IPS DF 19.7 (cell line): ENCODE results near the gene GRAMD4.

ENCODE experiments used
- DNase-seq: peaks from one replicate; pipeline ENCODE4 v3.0.0-alpha.2; 2013; ENCODE audit warnings: low read depth, low spot score

GRAMD4 gene

DNA sequence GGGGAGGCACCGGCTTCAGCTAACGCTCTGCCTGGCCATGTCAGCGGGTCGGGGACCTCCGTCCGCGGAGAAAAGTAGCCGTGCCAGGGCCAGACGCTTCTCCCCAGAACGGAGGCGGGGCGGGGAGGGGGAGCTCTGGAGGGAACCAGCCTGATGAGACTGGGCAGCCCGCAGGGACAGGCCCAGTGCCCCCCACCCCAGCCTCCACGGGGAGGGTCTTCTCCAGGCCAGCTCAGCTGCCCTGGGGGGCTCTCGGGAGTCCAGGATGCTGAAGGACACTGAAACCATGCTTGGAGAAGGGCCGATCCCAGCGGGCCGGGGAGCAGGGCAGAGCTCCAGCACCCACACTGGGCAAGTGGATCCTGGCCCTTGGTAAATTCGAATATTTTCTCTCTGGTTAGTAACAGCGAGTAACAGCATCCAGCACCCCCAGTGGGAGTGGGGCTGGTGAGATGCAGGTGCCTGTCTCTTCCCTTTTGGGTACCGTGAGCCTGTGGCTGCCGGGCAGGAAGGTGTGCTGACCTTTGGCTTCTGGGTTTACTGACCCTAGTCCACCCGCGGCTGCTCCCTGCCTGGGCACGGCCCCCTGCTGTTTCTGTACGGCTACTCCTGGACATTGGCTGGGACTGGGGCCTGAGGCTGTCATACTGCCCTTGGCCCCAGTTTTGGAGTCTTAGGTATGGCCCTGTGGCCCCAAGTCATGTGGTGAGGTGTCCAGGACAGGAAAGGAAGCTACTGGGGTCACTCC is 35.8 kb downstream of the GRAMD4 start:
- no peak for DNase-seq

DNA sequence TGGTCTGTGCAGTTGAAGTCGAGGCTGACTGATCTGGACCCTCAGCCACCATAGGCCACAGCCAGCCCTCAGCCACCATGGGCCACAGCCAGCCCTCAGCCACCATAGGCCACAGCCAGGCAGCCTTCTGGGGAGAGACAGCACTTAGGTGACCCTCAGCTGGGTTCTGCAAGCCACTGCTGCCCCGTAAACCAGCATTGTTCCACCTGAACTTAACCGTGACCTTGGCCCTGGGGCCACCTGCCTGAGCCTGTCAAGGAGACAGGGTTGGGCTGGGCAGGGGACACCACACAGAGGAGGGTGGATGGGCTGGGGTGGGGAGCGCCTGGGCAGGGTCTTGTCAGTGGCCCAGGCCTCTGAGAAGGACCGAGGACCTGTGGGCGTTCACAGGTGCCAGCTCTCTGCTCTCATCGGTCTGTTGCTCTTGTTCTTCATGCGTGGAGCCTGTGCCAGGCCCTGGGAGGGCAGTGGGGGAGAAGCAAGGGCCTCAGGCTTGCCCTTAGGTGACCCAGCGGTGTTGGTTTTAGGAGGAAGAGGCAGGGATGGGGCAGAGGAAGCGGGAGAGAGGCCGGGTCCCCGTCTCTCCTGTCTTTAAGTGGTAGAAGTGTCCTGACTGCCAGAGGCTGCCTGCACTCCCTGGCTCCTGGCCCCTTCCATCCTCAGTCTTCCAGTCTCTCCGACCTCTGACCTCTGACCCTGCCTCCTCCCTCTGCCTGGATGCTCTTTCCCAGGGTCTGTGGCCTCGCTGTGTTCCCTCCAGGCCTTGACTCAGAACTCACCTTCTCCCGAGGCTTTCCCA is 36.9 kb downstream of the GRAMD4 start:
- no peak for DNase-seq

DNA sequence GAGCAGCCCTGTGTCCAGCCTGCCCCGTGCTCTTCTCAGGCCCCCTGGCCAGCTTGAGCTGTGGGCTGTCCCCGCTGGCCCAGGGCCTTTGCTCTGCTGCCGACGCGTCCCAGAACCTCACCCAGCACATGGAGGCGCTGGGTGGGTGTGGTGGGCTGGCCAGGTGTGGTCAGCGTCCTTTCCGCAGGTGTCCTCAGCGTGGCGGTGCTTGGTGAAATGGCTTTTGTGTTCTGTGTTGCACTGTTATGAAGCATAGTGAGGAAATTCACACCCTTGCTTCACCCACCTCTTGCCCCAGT is 37.4 kb downstream of the GRAMD4 start:
- no peak for DNase-seq

DNA sequence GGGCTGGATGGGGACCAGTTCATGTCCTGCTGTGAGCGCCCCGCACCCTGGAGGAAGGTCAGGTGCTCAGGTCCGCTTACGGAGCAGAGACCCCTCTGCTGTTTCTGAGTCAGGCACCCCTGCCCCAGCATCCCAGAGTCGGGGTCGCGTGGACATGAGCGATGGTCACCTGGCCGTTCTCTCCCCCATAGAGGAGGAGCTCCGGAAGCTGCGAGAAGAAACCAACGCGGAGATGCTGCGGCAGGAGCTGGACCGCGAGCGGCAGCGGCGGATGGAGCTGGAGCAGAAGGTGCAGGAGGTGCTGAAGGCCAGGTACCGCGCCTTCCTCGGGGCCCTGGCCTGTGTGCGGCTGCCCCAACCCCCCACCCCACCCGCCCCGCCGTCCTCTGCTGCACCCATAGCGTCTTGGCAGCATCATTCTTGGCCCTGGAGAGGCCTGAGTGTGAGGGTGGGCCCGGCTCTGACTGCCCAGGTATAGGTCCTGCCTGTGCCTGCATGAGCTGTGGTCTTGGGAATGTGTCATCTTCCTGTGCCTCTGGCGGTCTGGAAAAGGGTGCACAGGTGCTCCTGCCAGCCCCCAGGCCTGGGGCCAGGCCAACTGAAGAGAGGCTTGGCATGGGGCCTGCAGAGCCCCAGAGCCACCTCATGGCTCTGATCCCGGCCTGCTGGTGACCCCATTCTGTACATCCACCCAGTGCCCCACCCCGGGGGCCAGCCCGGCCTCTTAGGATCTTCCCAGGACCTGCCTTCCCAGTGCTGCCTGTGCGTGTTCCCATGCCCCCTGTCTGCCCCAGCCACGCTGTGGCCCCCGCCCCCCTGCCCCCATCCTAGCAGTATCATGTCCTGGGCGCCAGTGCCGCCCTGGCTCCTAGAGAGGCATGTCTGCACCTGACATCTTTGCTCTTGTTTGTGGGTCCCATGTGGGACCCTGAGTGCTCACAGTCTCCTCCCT is 38.1 kb downstream of the GRAMD4 start:
- no peak for DNase-seq

DNA sequence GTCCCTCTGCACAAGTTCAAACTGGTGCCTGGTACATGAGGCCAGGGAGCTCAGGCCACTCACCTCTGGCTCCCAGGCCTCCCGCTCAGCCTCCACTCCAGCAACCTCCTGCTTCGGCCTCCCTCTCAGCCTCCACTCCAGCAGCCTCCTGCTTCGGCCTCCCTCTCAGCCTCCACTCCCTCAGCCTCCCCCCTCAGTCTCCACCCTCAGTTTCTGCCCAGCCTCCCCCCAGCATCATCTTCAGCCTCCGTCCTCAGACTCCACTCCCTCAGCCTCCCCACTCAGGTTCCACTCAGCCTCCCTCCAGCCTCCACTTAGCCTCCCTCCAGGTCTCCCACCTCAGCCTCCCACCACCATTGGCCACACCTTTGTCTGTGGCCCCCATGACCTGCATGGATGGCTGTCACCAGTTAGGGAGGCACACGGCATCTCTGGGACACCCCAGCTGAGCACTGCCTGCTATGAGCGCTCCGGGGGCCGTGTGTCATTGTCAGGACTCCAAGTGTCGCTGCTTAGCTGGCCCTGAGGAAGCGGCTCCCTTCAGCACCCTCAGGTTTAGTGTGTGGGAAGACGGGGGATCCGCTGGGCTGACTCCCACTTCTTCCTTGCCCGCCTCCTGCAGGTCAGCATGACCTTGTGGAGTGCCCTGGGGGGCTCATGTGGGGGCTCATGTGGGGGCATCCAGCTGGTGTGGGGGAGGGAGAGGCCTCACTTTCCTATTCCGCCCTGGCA is 39.0 kb downstream of the GRAMD4 start:
- no peak for DNase-seq

DNA sequence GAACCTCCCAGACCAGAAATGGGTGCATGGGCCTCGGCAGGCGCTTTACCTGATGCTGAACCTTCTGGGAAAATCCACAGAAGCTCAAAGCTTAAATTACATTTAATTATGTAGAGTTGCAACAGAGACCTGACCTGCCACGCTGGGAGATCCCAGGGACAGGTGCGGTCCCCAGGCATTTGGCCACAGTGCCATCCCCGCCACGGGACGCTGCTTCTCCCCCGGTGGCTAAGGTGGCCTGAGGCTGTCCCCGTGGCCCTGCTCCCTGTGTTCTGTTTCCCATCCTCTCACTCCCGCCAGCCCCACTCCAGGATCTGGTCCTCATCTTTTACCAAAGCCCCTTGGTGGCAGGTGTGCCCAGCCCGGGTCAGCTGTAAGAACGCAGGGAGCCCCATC is 39.6 kb downstream of the GRAMD4 start:
- DNase-seq = no peak

DNA sequence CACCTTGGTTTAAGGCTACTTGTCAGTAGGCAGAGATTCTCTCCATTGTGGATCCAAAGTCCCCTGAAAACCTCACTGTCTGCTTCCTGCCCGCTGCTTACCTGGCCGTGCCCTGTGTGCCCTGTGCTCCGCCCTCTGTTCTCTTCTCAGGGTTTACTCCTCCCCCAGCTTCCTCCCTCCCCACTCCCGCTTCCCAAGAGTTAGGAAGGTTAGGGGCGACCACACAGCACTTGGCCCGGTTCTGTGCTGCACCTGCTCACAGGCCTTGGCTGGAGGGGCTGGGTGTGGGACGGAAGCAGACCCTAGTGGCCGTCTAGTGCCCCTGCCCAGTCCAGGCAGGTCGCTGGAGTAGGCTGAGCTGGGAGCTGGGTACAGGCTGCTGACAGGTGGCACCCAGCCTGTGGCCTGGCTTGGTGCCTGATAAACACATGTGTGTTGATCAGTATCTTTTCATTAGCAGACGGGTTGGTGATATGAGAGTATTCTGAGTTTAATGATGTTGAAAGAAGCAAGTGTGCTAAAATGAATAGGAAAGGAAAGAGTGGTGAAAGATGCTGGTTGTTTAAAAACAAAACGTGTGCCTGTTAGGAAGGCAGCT is 40.5 kb downstream of the GRAMD4 start:
- DNase-seq = no peak

DNA sequence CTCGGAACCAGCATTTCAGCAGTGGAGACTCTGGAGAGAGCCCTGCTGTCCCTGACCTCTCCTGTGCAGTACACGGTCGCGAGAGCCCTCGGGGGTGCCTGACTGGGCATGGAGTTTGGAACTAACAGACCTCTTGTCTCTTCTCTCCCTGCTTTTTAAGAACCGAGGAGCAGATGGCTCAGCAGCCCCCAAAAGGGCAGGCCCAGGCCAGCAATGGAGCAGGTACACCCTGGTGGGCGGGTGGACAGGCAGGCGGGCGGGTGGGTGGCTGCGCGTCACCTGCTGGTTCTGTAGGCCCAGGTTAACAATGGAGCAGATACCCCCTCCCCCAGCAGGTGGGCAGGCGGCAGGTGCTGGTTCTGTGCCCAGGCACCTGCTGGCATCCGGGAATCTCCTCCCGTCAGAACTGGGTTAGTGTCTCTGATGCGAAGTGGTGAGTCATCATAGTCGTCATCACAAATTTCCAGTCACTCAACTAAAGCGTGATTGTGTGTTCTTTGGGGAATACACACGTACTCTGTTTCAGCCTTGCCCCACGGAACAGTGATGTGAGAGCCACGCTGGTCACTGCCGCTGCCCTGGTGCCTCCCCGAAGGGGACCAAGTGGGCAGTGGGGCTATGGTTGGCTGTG is 41.1 kb downstream of the GRAMD4 start:
- no peak for DNase-seq

DNA sequence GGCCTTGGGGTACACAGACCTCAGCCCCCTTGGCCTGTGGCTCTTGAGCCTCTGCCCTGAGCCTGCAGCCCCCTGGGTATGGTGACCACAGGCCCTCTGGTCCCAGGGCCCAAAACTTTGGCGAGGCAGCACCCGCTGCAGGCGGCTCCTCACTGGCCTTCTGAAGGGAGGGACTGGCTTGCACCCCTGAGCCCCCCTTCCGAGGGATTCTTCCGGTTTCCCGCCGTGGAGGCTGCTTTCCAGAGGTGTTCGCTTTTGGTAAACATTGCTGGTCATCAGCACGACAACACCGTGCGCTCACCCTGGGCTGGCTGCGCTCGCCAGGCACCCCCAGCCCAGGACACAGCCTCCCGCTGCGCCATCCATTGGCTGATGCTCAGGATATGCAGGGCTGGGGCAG is 42.0 kb downstream of the GRAMD4 start:
- DNase-seq = no peak

DNA sequence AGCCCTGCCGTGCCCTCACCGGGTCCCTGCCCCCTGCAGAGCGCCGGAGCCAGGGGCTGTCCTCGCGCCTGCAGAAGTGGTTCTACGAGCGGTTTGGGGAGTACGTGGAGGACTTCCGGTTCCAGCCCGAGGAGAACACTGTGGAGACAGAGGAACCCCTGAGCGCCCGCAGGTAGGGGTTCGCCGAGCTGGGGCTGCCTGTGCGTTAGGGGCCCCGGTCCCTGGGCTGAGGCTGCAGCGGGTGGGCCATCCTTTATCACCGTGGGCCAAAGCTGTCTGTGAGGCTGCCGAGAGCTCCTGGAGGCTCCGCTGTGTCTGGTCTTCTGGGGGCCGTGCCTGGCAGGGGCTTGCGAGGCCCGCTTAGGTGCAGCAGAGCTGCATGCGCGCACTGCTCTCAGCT is 42.8 kb downstream of the GRAMD4 start:
- no peak for DNase-seq

DNA sequence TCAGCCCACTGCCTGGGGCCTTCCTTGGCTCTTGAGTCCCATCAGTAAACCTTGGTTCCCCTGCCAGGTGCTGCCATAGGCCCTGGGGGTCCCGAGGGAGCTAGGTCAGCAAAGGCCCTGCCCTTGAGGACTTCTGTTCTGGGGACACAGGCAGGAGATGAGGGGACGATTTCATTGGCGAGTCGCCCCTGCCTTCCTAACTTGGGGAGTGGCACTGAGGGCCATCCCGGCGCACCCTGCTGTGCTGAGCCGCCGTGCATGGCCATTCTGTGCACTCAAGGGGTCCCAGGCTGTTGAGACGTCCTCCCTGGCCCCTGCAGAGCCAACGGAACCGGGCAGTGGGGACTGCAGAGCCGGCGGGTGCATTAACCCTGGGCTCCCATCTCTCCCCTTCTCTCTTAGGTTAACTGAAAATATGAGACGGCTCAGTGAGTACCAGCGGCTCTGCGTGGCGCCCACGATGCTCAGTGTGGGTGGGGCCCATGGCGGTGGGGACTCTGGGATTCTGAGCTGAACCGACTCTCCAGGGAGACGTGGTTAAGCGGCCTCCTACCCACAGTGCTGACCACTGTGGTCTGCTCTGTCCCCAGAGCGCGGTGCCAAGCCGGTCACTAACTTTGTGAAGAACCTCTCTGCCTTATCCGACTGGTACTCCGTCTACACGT is 43.4 kb downstream of the GRAMD4 start:
- no peak for DNase-seq

DNA sequence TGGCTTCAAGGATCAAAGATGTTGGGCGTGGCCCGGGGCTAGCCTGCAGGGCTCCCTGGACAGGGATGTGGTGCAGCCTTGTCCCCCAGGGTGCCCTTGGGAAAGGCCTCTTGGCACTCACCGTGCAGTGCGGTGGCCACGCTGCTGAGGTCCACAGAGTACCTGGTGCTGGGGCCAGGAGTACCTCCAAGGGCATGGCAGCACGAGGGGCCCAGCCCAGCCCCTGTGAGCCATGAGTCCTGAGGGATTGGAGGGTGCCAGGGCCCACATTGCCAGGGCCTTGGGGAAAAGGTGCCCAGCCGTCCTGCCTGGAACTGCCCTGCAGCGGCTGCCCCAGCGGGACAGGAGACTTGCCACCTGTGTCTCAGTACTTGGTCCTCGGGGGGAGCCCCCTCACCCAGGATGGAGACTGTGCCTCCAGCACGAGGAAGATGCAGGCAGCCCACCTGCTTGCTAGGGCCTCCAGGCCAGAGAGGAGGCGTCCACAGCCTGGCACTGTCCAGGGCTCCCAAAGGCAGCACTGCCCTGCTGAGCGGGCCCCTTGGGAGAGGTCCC is 44.2 kb downstream of the GRAMD4 start:
- DNase-seq = no peak

DNA sequence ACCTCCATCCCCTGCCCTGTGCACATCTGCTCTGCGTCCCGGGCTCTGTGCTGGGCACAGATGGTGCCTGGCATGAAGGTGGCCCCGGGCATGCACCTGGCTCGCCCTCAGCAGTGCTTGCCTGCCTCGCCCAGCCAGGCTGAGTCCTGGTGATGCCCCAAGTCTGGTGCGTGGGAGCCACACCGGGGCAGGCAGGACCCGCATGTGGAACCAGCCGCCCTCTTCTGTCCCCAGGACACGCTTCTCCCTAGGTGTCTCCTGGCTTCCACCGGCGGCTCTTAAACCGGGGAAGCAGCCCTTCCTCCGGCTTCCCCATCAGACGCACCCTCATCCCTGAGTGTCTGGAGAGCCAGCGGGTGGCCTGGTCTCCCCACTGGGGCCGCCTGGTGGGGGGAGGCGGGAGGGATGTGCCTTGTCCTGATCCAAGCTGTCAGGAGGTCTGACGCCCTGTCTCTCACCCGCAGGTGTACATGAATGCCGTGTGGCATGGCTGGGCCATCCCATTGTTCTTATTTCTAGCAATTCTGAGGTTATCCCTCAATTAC is 45.0 kb downstream of the GRAMD4 start:
- DNase-seq = no peak

DNA sequence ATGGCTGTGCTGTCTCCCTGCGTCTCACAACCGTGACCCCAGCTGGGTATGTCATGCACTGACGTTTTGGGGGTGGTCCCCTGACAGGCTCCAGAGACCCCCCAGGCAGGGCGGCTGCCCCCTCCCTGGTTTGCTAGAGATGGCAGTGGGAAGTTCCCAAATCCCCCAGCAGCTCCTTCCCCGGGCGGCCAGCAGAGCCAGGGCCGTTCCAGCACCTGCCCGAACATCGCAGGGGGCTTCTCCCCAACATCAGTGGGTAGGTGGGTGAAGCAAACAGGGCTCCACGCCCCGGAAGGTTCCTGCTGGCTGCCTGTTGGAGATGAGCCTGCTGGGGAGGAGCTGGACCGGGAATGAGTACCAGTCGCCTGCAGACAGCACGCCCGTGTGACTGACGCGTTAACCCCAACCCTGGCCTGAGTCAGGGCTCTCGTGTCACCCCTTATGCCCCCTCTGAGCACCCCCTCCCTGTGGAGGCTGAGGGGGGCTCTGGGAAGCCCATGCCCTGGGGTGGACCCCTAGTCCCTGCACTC is 45.6 kb downstream of the GRAMD4 start:
- no peak for DNase-seq

DNA sequence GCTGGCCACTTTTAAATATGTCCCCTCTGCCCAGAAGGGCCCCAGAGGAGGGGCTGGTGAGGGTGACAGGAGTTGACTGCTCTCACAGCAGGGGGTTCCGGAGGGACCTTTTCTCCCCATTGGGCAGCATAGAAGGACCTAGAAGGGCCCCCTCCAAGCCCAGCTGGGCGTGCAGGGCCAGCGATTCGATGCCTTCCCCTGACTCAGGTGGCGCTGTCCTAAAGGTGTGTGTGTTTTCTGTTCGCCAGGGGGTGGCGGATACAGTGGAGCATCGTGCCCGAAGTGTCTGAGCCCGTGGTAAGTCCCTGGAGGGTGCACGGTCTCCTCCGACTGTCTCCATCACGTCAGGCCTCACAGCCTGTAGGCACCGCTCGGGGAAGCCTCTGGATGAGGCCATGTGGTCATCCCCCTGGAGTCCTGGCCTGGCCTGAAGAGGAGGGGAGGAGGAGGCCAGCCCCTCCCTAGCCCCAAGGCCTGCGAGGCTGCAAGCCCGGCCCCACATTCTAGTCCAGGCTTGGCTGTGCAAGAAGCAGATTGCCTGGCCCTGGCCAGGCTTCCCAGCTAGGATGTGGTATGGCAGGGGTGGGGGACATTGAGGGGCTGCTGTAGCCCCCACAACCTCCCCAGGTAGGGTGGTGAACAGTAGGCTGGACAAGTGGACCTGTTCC is 46.5 kb downstream of the GRAMD4 start:
- no peak for DNase-seq

DNA sequence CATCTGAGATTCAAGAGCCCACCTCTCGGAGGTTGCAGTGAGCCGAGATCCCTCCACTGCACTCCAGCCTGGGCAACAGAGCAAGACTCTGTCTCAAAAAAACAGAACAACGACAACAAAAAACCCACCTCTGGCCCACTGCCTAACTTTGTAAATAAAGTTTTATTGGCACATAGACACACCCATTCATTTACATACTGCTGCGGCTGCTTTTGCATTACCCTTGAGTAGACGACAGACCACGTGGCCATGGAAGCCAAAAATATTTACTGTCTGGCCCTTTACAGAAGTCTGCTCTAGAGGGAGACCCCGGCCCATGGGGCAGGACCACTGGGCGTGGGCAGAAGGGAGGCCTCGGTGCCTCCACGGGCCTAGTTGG is 47.0 kb downstream of the GRAMD4 start:
- no peak for DNase-seq

DNA sequence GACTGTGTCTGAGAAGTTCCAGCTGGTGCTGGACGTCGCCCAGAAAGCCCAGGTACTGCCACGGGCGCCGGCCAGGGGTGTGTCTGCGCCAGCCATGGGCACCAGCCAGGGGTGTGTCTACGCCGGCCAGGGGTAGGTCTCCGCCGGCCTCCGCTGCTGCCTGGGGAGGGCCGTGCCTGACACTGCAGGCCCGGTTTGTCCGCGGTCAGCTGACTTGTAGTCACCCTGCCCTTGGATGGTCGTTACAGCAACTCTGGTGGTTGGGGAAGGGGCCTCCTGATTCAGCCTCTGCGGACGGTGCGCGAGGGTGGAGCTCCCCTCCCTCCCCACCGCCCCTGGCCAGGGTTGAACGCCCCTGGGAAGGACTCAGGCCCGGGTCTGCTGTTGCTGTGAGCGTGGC is 47.9 kb downstream of the GRAMD4 start:
- DNase-seq = no peak

DNA sequence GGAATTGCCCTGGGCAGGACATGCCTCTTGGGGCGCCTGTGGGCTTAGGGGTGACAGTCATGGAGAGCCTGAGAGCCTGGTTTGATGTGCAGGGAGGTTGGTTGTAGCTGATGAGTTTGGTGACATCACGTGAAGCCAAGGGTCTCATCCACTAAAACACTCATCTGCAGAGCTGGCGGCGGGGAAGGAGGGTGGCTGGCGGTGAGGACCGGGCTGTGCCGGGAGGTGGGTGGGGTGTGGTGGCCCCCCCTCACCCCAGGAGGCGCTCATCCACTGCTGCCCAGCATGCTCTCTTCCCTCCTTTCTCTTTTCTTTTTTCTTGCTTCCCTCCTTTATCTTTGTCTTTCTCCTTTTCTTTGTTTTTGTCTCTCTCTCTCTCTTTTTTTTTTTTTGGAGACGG is 49.0 kb downstream of the GRAMD4 start:
- DNase-seq = no peak
